Spleen (tissue), 11 donors: ENCODE data around the gene ADAM23. TPM values are rescaled to one million over a fixed set of nuclear protein-coding genes. Genes with fewer than 3 reads are reported as not detected.

Source experiments
- DNase-seq: peaks from one replicate; pipeline ENCODE4 v3.0.0-alpha.2; 2020
- H3K27ac ChIP-seq, 8 donors: fragments of 200-600 bp; sonication (generic) in 7 of 8; 1 replicate in 4 of 8; 2 replicates in 4 of 8; pipeline versions ENCODE4 v1.5.0 to v1.8.0; 2016 to 2021; ENCODE audit warnings: inconsistent platforms in 4 of 8, mild to moderate bottlenecking in 4 of 8, moderate library complexity in 1 of 8
- H3K27me3 ChIP-seq, 7 donors: fragments of 200-600 bp; sonication (generic) in 6 of 7; replicated peaks in 1 of 7; 1 replicate in 4 of 7; 2 replicates in 3 of 7; pipeline versions ENCODE4 v1.5.0 to v1.8.0; 2016 to 2021; ENCODE audit warnings: inconsistent platforms in 3 of 7, mild to moderate bottlenecking in 1 of 7
- H3K36me3 ChIP-seq, 6 donors: fragments of 200-600 bp; sonication (generic) in 5 of 6; 1 replicate in 4 of 6; 2 replicates in 2 of 6; pipeline versions ENCODE4 v1.5.0 to v1.8.0; 2016 to 2021; ENCODE audit warnings: inconsistent platforms in 2 of 6
- H3K4me1 ChIP-seq, 6 donors: fragments of 200-600 bp; sonication (generic) in 5 of 6; 1 replicate in 3 of 6; 2 replicates in 3 of 6; pipeline versions ENCODE4 v1.5.0 to v1.8.0; 2016 to 2021; ENCODE audit warnings: inconsistent platforms in 3 of 6
- H3K4me3 ChIP-seq, 8 donors: fragments of 200-600 bp; sonication (generic) in 7 of 8; 1 replicate in 4 of 8; 2 replicates in 4 of 8; pipeline versions ENCODE4 v1.5.0 to v1.8.0; 2016 to 2021; ENCODE audit warnings: inconsistent platforms in 4 of 8, mild to moderate bottlenecking in 4 of 8, moderate library complexity in 2 of 8
- H3K9me3 ChIP-seq, 8 donors: fragments of 200-600 bp; sonication (generic) in 7 of 8; 1 replicate in 4 of 8; 2 replicates in 4 of 8; pipeline versions ENCODE4 v1.5.0 to v1.8.0; 2016 to 2021; ENCODE audit warnings: inconsistent platforms in 4 of 8
- POLR2A ChIP-seq, 3 donors: fragments of 450-650 bp; IDR thresholded peaks; one replicate each; pipeline ENCODE4 v1.5.1; 2017; ENCODE audit warnings: antibody characterized with exemption in 3 of 3, mild to moderate bottlenecking in 1 of 3
- POLR2AphosphoS5 ChIP-seq, 3 donors: sonication (generic); formaldehyde crosslinking; IDR thresholded peaks; one replicate each; pipeline ENCODE4 v1.5.1; 2017; ENCODE audit warnings: antibody characterized with exemption in 3 of 3
- WGBS, 5 donors: extraction: QIAGEN DNeasy Blood & Tissue Kit in 3 of 5; methylation state at CpG; one replicate each; pipeline versions ENCODE4 v1.1.5 to v1.1.7; 2013 to 2018; 5-methylcytosine and 5-hydroxymethylcytosine counted together
- intact Hi-C: fragments of 100-400 bp; cut with DNase I; formaldehyde crosslinking; loops from one replicate; pipeline ENCODE4 v1.15.0; 2023; ENCODE audit warnings: low total_unique reads
- polyA plus RNA-seq, 3 donors: library from polyadenylated mRNA; stranded (reverse); fragments of 200-250 nt; gene quantifications; one replicate each; pipeline ENCODE4 v1.2.1, GENCODE V29; 2013
- total RNA-seq, 7 donors: library from RNA; depleted of rRNA in 3 of 7; stranded (reverse); fragments of >200 nt in 3 of 7; fragmentation: NEBNext Ultra II Directional in 4 of 7; extraction: Animal tissue kit (Norgen Biotek cat#: 25700) in 4 of 7; gene quantifications; one replicate each; pipeline versions ENCODE4 v1.1.0 to v1.2.1, GENCODE V29; 2016 to 2021
- TF ChIP-seq, protein P1 (sequence below), 11 experiments: fragments of 200-600 bp in 7 of 11; fragments of 450-650 bp in 4 of 11; sonication (generic) in 4 of 11; IDR thresholded peaks in 8 of 11; conservative IDR thresholded peaks in 3 of 11; 1 replicate in 7 of 11; 2 replicates in 4 of 11; pipeline versions ENCODE4 v1.4.0 to v1.8.0; 2016 to 2021; ENCODE audit warnings: antibody characterized with exemption in 11 of 11, inconsistent platforms in 4 of 11, mild to moderate bottlenecking in 1 of 11
- donor health status: healthy with polysubstance abuse.
- donor health status: DM: no; HTN: no; CAD: no; lungs with moderate emphysema.
- donor health status: DM: no; HTN: no; CAD: no.
- donor health status: Bipolar disorder and iron deficiency.
- donor health status: healthy.
- donor health status: DM: no; HTN: no; CAD: no.
- donor health status: DM: yes; HTN: yes; CAD: no.

ADAM23 gene
- total and polyA plus RNA-seq, 10 donors: 0.32 to 2.2 (median 0.86) TPM

DNA sequence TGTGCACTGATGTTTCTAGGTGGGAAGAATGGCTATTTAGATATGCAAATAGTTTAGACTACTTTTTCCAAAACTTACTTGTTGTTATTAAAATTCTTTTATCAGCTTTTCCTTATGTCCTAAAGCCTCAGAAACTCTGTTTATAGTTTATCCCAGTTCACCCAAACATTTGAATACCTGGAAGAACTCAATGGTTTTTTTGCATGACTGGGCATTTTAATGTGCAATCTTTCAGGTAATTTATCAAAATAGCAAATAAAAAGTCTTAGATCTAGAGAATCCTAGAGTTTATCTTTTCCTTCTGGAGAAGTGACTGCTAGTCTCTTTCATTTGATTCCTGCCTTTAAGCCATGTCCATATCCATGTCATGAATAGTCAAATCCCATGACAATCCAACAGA, 9.6 kb upstream of the ADAM23 start:
- TF ChIP-seq POLR2AphosphoS5 (IDR thresholded peaks at IDR 0.05) (no peak), POLR2A (IDR thresholded peaks at IDR 0.05) (no peak)
- TF ChIP-seq, protein P1, sequence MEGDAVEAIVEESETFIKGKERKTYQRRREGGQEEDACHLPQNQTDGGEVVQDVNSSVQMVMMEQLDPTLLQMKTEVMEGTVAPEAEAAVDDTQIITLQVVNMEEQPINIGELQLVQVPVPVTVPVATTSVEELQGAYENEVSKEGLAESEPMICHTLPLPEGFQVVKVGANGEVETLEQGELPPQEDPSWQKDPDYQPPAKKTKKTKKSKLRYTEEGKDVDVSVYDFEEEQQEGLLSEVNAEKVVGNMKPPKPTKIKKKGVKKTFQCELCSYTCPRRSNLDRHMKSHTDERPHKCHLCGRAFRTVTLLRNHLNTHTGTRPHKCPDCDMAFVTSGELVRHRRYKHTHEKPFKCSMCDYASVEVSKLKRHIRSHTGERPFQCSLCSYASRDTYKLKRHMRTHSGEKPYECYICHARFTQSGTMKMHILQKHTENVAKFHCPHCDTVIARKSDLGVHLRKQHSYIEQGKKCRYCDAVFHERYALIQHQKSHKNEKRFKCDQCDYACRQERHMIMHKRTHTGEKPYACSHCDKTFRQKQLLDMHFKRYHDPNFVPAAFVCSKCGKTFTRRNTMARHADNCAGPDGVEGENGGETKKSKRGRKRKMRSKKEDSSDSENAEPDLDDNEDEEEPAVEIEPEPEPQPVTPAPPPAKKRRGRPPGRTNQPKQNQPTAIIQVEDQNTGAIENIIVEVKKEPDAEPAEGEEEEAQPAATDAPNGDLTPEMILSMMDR (IDR thresholded peaks at IDR 0.05 in 8 of 11, conservative IDR thresholded peaks at IDR 0.05 in 3 of 11): no peak
- no peak for DNase-seq
- Histone ChIP-seq H3K9me3 (no peaks in the 10 kb centered on the region), H3K4me3 (no peak overlapping the region), H3K36me3 (no peaks in the 10 kb centered on the region), H3K27ac (no peak overlapping the region), H3K4me1 (no peaks in the 10 kb centered on the region), H3K27me3 (peaks cover 0 to 23% (median 0%) of the 10 kb centered on the region in 7 donors)
- intact Hi-C loops: no loop called here

DNA sequence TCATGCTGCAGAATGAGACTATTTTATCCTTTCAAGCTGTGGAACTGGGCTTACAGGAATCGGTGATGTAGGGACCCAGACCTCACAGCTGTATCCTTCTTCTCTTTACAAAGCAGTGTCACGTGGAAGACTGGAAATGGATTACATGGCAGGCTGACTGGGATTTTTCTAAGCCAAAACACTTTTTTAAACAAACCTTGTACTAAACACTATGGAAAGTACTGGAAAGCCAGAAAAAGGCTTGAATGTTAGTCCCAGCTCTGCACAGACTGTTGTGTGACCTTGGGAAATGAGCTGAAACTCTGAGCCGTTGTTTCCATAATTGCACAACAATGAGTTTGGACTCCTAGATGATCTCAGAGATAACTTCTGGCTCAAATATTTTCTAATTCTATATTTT, 7.6 kb upstream of the ADAM23 start:
- intact Hi-C loops: no loop called here
- no peak overlapping the region for H3K27ac ChIP-seq

DNA sequence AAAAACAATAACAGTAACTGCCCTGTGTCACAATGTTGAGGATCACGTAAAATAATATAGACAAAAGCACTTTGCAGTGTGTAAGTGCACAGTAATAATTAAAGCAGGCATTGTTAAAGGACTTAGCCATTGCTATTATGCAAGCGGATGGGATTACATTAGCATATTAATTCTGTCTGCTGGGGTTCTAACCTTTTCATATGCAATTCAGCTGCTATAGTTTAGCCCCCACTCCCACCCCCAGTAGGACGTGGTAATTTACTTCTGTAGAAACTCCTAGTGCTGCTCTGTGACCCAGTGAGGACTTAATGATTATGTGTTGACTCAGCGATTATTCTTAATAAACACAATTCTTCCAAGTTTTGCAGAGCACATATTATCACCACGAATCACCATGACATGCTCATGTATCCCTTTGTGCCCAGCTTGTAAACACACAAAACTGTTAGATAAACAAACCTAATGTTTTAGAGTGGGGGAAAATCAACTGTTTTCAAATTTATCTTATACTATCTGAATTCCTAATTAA, 5.1 kb upstream of the ADAM23 start:
- WGBS, 5 donors: 67 to 76% (median 70%) methylated on average over 5 of the region's 5 CpGs
- Histone ChIP-seq H3K4me3 (no peak overlapping the region), H3K4me1 (peaks cover 0 to 13% (median 9%) of the 10 kb centered on the region in 6 donors), H3K27ac (no peak overlapping the region), H3K27me3 (peaks cover 2 to 69% (median 35%) of the 10 kb centered on the region in 7 donors), H3K36me3 (no peaks in the 10 kb centered on the region), H3K9me3 (no peaks in the 10 kb centered on the region)
- TF ChIP-seq, protein P1 (IDR thresholded peaks at IDR 0.05 in 8 of 11, conservative IDR thresholded peaks at IDR 0.05 in 3 of 11): no peak
- TF ChIP-seq POLR2AphosphoS5 (IDR thresholded peaks at IDR 0.05): no peak
- intact Hi-C loops: no loop called here
- DNase-seq: no peak

More for the DNA sequence above, 7.6 kb upstream of the ADAM23 start:
- Histone ChIP-seq H3K4me1 (no peaks in the 10 kb centered on the region), H3K9me3 (no peaks in the 10 kb centered on the region), H3K4me3 (no peak overlapping the region), H3K36me3 (no peaks in the 10 kb centered on the region), H3K27me3 (peaks cover 0 to 44% (median 10%) of the 10 kb centered on the region in 7 donors)
- no peak for DNase-seq
- 30 to 53% (median 49%) methylated on average over 3 of the region's 3 CpGs for WGBS, 5 donors
- TF ChIP-seq POLR2A (IDR thresholded peaks at IDR 0.05) (no peak), POLR2AphosphoS5 (IDR thresholded peaks at IDR 0.05) (no peak)
- TF ChIP-seq, protein P1 (IDR thresholded peaks at IDR 0.05 in 8 of 11, conservative IDR thresholded peaks at IDR 0.05 in 3 of 11): no peak

DNA sequence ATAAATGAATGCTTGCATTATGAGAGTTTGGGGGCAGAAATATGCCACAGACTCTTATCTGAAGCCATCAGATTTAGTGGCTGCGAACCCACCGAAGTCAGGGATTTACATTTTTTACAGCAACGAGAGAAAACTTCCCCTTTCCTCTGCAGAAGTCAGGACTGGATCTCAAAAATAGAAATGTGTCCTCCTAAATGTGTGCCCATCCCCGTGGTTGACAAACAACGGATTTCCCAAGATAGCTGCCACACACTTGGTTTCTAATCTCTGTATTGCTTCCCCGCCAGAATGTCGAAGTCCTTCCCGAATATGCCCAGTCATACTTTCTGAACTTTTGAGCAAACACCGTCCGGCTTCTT, 879 bp upstream of the ADAM23 start:
- peaks cover 0 to 22% (median 15%) of the 10 kb centered on the region in 6 donors for H3K4me1 ChIP-seq
- H3K9me3 ChIP-seq: no peaks in the 10 kb centered on the region
- TF ChIP-seq POLR2AphosphoS5 (IDR thresholded peaks at IDR 0.05) (no peak), POLR2A (IDR thresholded peaks at IDR 0.05) (no peak)
- TF ChIP-seq, protein P1 (IDR thresholded peaks at IDR 0.05 in 8 of 11, conservative IDR thresholded peaks at IDR 0.05 in 3 of 11): no peak
- peak overlapping the region in 5 of 8 donors; percentile 8 to 73 (median 42) for H3K4me3 ChIP-seq
- H3K36me3 ChIP-seq: no peaks in the 10 kb centered on the region
- H3K27me3 ChIP-seq: peaks cover 2 to 100% (median 64%) of the 10 kb centered on the region in 7 donors
- 1 to 13% (median 5%) methylated on average over 10 of the region's 10 CpGs for whole genome bisulfite sequencing, 5 donors
- intact Hi-C loops: no loop called here
- H3K27ac ChIP-seq: no peak overlapping the region
- DNase-seq: no peak
